Measurements from ENCODE around the gene ATP5F1C. TPM values are rescaled to one million over a fixed set of nuclear protein-coding genes. Genes with fewer than 3 reads are reported as not detected.

Gene ATP5F1C
- total RNA-seq, 1 experiment from 2014 or later: 288 TPM

- TF ChIP-seq, protein P1, sequence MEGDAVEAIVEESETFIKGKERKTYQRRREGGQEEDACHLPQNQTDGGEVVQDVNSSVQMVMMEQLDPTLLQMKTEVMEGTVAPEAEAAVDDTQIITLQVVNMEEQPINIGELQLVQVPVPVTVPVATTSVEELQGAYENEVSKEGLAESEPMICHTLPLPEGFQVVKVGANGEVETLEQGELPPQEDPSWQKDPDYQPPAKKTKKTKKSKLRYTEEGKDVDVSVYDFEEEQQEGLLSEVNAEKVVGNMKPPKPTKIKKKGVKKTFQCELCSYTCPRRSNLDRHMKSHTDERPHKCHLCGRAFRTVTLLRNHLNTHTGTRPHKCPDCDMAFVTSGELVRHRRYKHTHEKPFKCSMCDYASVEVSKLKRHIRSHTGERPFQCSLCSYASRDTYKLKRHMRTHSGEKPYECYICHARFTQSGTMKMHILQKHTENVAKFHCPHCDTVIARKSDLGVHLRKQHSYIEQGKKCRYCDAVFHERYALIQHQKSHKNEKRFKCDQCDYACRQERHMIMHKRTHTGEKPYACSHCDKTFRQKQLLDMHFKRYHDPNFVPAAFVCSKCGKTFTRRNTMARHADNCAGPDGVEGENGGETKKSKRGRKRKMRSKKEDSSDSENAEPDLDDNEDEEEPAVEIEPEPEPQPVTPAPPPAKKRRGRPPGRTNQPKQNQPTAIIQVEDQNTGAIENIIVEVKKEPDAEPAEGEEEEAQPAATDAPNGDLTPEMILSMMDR (IDR thresholded peaks at IDR 0.05): no peak
- peaks cover 22% of the 10 kb centered on the region for H3K4me1 Mint-ChIP-seq
- ChIA-PET CTCF (interaction anchor here (0.5 to 1.5 kb wide), 5 partner anchors 31 to 262 kb away, joined by 3 to 9 read pairs (median 4); partner anchors contain the start of gene TAF3), POLR2A (interaction anchor here (0.5 to 1.7 kb wide), 5 partner anchors 11 to 232 kb away, joined by 3 to 15 read pairs (median 3); partner anchors contain the start of gene TAF3)
- no peak overlapping the region for H3K4me3 Mint-ChIP-seq
- H3K27me3 Mint-ChIP-seq (ENCODE audit: low read depth): no peaks in the 10 kb centered on the region
- DNase-seq (ENCODE audit: low spot score) (no peak), ATAC-seq (peak; percentile 22)
- no peaks in the 10 kb centered on the region for H3K9me3 Mint-ChIP-seq
- H3K36me3 Mint-ChIP-seq: peaks cover 3% of the 10 kb centered on the region
- no peak overlapping the region for H3K27ac Mint-ChIP-seq
Measured at GRCh38 chr10:7787150-7787856, 674 bp upstream of the ATP5F1C start.

DNA sequence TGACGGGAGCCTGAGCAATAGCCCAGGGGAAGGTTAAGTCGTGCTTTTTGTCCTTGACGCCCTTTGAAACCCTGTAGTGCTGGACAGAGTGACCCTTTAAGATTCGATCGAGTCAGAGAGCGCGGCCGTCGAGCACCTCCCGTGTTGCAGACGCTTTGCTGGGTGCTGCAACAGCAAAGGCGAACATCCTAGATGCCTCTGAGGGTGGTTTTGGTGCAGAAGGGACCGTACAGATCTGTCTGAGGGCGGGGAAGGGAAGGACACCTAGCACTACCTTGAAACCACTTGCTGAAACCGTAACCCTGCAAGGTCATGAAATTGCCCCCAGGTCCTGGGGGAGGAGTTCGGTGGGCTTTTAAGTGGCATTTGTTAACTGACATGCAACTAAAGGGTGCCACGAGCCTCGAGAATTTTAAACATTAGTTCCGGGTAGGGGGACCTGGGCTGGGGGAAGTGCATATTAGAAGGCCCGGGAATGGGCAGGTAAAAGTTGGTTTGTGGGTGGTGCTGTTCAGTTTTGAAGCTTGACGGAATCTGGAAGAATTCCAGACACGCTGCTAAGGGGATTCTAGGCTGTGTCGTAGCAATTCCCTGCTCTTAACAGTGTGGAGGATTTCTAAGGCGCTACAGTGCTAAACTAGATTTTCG lies 786 bp downstream of the ATP5F1C start:
- Mint-ChIP-seq H3K4me1 (peaks cover 22% of the 10 kb centered on the region), H3K27ac (peak overlapping the region; percentile 77), H3K9me3 (no peaks in the 10 kb centered on the region), H3K4me3 (no peak overlapping the region), H3K27me3 (ENCODE audit: low read depth) (no peaks in the 10 kb centered on the region), H3K36me3 (peaks cover 7% of the 10 kb centered on the region)
- ChIA-PET POLR2A (interaction anchor here (0.7 to 1.7 kb wide), 3 partner anchors 9 to 32 kb away, joined by 3 to 15 read pairs (median 3); partner anchors contain the start of gene TAF3), CTCF (interaction anchor here (1.1 to 1.5 kb wide), 4 partner anchors 29 to 263 kb away, joined by 3 to 9 read pairs (median 6); partner anchors contain the start of gene TAF3)
- TF ChIP-seq ERG (CRISPR knock-in tag; IDR thresholded peaks at IDR 0.05) (no peak), ZNF425 (CRISPR knock-in tag; conservative IDR thresholded peaks at IDR 0.05) (no peak)
- TF ChIP-seq, protein P2, sequence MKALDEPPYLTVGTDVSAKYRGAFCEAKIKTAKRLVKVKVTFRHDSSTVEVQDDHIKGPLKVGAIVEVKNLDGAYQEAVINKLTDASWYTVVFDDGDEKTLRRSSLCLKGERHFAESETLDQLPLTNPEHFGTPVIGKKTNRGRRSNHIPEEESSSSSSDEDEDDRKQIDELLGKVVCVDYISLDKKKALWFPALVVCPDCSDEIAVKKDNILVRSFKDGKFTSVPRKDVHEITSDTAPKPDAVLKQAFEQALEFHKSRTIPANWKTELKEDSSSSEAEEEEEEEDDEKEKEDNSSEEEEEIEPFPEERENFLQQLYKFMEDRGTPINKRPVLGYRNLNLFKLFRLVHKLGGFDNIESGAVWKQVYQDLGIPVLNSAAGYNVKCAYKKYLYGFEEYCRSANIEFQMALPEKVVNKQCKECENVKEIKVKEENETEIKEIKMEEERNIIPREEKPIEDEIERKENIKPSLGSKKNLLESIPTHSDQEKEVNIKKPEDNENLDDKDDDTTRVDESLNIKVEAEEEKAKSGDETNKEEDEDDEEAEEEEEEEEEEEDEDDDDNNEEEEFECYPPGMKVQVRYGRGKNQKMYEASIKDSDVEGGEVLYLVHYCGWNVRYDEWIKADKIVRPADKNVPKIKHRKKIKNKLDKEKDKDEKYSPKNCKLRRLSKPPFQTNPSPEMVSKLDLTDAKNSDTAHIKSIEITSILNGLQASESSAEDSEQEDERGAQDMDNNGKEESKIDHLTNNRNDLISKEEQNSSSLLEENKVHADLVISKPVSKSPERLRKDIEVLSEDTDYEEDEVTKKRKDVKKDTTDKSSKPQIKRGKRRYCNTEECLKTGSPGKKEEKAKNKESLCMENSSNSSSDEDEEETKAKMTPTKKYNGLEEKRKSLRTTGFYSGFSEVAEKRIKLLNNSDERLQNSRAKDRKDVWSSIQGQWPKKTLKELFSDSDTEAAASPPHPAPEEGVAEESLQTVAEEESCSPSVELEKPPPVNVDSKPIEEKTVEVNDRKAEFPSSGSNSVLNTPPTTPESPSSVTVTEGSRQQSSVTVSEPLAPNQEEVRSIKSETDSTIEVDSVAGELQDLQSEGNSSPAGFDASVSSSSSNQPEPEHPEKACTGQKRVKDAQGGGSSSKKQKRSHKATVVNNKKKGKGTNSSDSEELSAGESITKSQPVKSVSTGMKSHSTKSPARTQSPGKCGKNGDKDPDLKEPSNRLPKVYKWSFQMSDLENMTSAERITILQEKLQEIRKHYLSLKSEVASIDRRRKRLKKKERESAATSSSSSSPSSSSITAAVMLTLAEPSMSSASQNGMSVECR (CRISPR knock-in tag; IDR thresholded peaks at IDR 0.05; ENCODE audit: borderline replicate concordance): no peak
- TF ChIP-seq, protein P3, sequence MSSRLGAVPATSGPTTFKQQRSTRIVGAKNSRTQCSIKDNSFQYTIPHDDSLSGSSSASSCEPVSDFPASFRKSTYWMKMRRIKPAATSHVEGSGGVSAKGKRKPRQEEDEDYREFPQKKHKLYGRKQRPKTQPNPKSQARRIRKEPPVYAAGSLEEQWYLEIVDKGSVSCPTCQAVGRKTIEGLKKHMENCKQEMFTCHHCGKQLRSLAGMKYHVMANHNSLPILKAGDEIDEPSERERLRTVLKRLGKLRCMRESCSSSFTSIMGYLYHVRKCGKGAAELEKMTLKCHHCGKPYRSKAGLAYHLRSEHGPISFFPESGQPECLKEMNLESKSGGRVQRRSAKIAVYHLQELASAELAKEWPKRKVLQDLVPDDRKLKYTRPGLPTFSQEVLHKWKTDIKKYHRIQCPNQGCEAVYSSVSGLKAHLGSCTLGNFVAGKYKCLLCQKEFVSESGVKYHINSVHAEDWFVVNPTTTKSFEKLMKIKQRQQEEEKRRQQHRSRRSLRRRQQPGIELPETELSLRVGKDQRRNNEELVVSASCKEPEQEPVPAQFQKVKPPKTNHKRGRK (CRISPR knock-in tag; IDR thresholded peaks at IDR 0.05; ENCODE audit: borderline replicate concordance): no peak
- ATAC-seq (peak; percentile 1), DNase-seq (ENCODE audit: low spot score) (no peak)

- ChIA-PET POLR2A (interaction anchor here (0.7 kb wide), 1 partner anchor 28 kb away, joined by 3 read pairs; no protein-coding TSS in a partner anchor), CTCF (interaction anchor here (0.7 kb wide), 1 partner anchor 264 kb away, joined by 3 read pairs; no protein-coding TSS in a partner anchor)
- no peak overlapping the region for H3K4me3 Mint-ChIP-seq
- no peaks in the 10 kb centered on the region for H3K27me3 Mint-ChIP-seq (ENCODE audit: low read depth)
- ATAC-seq (no peak), DNase-seq (ENCODE audit: low spot score) (no peak)
- H3K4me1 Mint-ChIP-seq: peaks cover 22% of the 10 kb centered on the region
- H3K27ac Mint-ChIP-seq: no peak overlapping the region
- TF ChIP-seq NFATC4 (CRISPR knock-in tag; IDR thresholded peaks at IDR 0.05) (no peak), EMX1 (CRISPR knock-in tag; IDR thresholded peaks at IDR 0.05) (no peak), ESRRA (CRISPR knock-in tag; IDR thresholded peaks at IDR 0.05; ENCODE audit: borderline replicate concordance) (no peak), ETV6 (CRISPR knock-in tag; IDR thresholded peaks at IDR 0.05) (no peak)
- TF ChIP-seq, protein P4, sequence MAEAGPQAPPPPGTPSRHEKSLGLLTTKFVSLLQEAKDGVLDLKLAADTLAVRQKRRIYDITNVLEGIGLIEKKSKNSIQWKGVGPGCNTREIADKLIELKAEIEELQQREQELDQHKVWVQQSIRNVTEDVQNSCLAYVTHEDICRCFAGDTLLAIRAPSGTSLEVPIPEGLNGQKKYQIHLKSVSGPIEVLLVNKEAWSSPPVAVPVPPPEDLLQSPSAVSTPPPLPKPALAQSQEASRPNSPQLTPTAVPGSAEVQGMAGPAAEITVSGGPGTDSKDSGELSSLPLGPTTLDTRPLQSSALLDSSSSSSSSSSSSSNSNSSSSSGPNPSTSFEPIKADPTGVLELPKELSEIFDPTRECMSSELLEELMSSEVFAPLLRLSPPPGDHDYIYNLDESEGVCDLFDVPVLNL (CRISPR knock-in tag; IDR thresholded peaks at IDR 0.05; ENCODE audit: borderline replicate concordance, low read depth): no peak
- peaks cover 7% of the 10 kb centered on the region for H3K36me3 Mint-ChIP-seq
- no peaks in the 10 kb centered on the region for H3K9me3 Mint-ChIP-seq
Measured at GRCh38 chr10:7789390-7789789, 1.4 kb downstream of the ATP5F1C start.

Data from WTC11 (cell line).